Measurements from ENCODE around the gene NAXE.

The NAXE gene

DNA sequence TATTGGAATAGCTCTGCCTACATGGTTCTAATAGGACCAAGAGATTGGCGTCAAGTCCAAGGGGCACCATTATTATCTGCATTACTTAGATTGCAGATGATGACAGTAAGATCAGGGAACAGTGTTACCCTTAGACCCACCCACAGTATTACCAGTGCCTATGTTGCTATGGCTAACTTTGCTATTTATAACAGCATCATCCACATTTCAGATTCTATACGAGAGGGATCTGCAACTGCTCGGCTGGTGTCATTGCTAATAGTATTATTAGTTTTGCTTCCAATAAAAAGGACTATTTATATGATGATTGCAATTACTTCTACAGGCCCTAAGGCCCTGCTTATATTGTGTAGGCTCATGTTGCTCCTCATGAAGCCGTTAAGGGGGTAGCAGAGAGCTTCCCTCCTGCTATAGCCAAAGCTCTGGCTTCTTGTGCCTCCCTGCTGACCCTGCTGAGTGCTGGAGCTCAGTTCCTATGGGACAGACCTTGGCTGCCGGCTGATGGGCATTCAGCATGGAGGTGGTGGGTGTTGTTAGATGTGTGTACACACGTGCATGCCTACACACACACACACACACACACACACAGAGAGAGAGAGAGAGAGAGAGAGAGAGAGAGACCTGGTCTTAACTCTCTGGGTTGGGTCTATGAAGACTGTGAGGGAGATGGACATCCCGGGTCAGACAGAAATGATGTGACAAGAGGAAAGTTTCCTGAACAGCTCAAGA, 51.6 kb downstream of the NAXE start:
- Histone ChIP-seq H3K9ac (ENCODE audit: low read depth, low read length) (no peak overlapping the region), H3K9me3 (ENCODE audit: insufficient read depth, low read length, severe bottlenecking) (no peaks in the 10 kb centered on the region), H3K4me3 (ENCODE audit: low read depth in 1 of 2, low read length in 2 of 2) (no peak overlapping the region), H3K36me3 (ENCODE audit: insufficient read depth, low read length) (no peaks in the 10 kb centered on the region), H3K27me3 (ENCODE audit: insufficient read depth, low read length, poor library complexity) (peaks cover 9% of the 10 kb centered on the region), H3K79me2 (ENCODE audit: insufficient read depth, low read length) (no peaks in the 10 kb centered on the region), H3K4me1 (ENCODE audit: insufficient read depth, low read length) (peaks cover 12% of the 10 kb centered on the region), H4K20me1 (ENCODE audit: insufficient read depth, low read length) (no peaks in the 10 kb centered on the region; the same call in none of the 2 replicates), H3K4me2 (ENCODE audit: insufficient read depth, low read length) (no peak overlapping the region), H2AFZ (ENCODE audit: low read depth, low read length) (peak overlapping the region; percentile 18; the same call in 1 of the 2 replicates), H3K27ac (ENCODE audit: low read length) (no peak overlapping the region)
- no peak for TF ChIP-seq EZH2 (IDR thresholded peaks at IDR 0.05; ENCODE audit: borderline replicate concordance, low read depth, low read length, severe bottlenecking)
- TF ChIP-seq CTCF (IDR thresholded peaks at IDR 0.05; ENCODE audit: borderline replicate concordance, extremely low read depth, low read length, poor library complexity, severe bottlenecking) = no peak
- DNase-seq = no peak
- peak; percentile 34 for ATAC-seq (ENCODE audit: insufficient read depth, low read depth)

DNA sequence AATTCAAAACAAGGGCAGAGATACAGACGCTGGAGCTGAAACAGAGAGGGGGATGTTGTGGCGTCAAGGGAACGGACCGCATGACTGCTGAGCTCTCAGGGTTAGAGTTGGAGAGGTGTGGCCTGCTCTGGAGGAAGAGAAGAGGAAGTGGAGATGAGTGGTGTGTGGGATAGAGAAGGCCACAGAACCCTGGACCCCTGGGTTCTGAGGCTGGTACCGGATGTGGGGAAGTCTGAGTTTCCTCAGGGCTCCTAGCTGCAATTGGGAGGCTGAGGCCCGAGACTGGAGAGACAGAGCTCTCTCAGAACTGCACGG, 52.2 kb downstream of the NAXE start:
- DNase-seq = peak; percentile 69
- peak; percentile 95 for ATAC-seq (ENCODE audit: insufficient read depth, low read depth)

More for the DNA sequence above, 52.2 kb downstream of the NAXE start:
- Histone ChIP-seq H3K4me3 (ENCODE audit: low read depth in 1 of 2, low read length in 2 of 2) (no peak overlapping the region), H3K27me3 (ENCODE audit: insufficient read depth, low read length, poor library complexity) (peaks cover 6% of the 10 kb centered on the region), H3K4me1 (ENCODE audit: insufficient read depth, low read length) (peaks cover 12% of the 10 kb centered on the region), H2AFZ (ENCODE audit: low read depth, low read length) (peak overlapping the region; percentile 18; the same call in 1 of the 2 replicates), H3K4me2 (ENCODE audit: insufficient read depth, low read length) (no peak overlapping the region), H3K9me3 (ENCODE audit: insufficient read depth, low read length, severe bottlenecking) (no peaks in the 10 kb centered on the region), H3K27ac (ENCODE audit: low read length) (no peak overlapping the region), H3K36me3 (ENCODE audit: insufficient read depth, low read length) (no peaks in the 10 kb centered on the region), H4K20me1 (ENCODE audit: insufficient read depth, low read length) (no peaks in the 10 kb centered on the region; the same call in none of the 2 replicates), H3K79me2 (ENCODE audit: insufficient read depth, low read length) (no peaks in the 10 kb centered on the region), H3K9ac (ENCODE audit: low read depth, low read length) (no peak overlapping the region)
- no peak for TF ChIP-seq CTCF (IDR thresholded peaks at IDR 0.05; ENCODE audit: borderline replicate concordance, extremely low read depth, low read length, poor library complexity, severe bottlenecking)
- TF ChIP-seq EZH2 (IDR thresholded peaks at IDR 0.05; ENCODE audit: borderline replicate concordance, low read depth, low read length, severe bottlenecking) = no peak
